Psoas muscle (tissue), 8 donors: ENCODE results near the gene GNA12. TPM values are rescaled to one million over a fixed set of nuclear protein-coding genes. Genes with fewer than 3 reads are reported as not detected.

ENCODE experiments used
- ATAC-seq, 4 donors: fragments of 200-7000 bp; cut with Tn5 transposase; one replicate each; pipeline ENCODE4 v1.9.1; 2020; ENCODE audit warnings: moderate library complexity in 3 of 4, mild to moderate bottlenecking in 2 of 4
- DNase-seq, 2 donors: peaks; one replicate each; pipeline ENCODE4 v3.0.0-alpha.2; 2020
- H3K27ac ChIP-seq: fragments of 200-600 bp; one replicate; pipeline ENCODE4 v1.8.0; 2022
- H3K27me3 ChIP-seq, 3 donors: fragments of 200-600 bp in 1 of 3; one replicate each; pipeline versions ENCODE4 v1.6.1 to v1.8.0; 2013 to 2022; ENCODE audit warnings: low read length in 2 of 3, mild to moderate bottlenecking in 2 of 3, moderate library complexity in 1 of 3; ENCODE audit not compliant: insufficient read depth in 3 of 3
- H3K36me3 ChIP-seq, 2 donors: fragments of 200-600 bp in 1 of 2; one replicate each; pipeline versions ENCODE4 v1.6.1 to v1.8.0; 2013 to 2022; ENCODE audit warnings: low read depth in 1 of 2, mild to moderate bottlenecking in 1 of 2, moderate library complexity in 1 of 2; ENCODE audit not compliant: insufficient read depth in 1 of 2
- H3K4me1 ChIP-seq: fragments of 200-600 bp; one replicate; pipeline ENCODE4 v1.8.0; 2022
- H3K4me3 ChIP-seq: fragments of 200-600 bp; one replicate; pipeline ENCODE4 v1.8.0; 2022; ENCODE audit warnings: mild to moderate bottlenecking
- H3K9me3 ChIP-seq: fragments of 200-600 bp; one replicate; pipeline ENCODE4 v1.8.0; 2022
- CTCF ChIP-seq: fragments of 200-600 bp; IDR thresholded peaks from one replicate; pipeline ENCODE4 v1.8.0; 2022; ENCODE audit warnings: antibody characterized with exemption
- WGBS, 3 donors: extraction: QIAGEN DNeasy Blood & Tissue Kit; methylation state at CpG; one replicate each; pipeline versions ENCODE4 v1.1.6 to v1.1.7; 2013; 5-methylcytosine and 5-hydroxymethylcytosine counted together
- intact Hi-C, 2 donors: fragments of 100-400 bp; cut with DNase I; formaldehyde crosslinking; loops; one replicate each; pipeline versions ENCODE4 v1.11.0 to v1.14.2; 2022
- polyA plus RNA-seq, 3 donors: library from polyadenylated mRNA; stranded (reverse); fragments of 200-250 nt; gene quantifications; one replicate each; pipeline ENCODE4 v1.2.3, GENCODE V29; 2013
- total RNA-seq, 4 donors: library from RNA; stranded (reverse); fragmentation: NEBNext Ultra II Directional in 2 of 4; extraction: Animal tissue kit (Norgen Biotek cat#: 25700) in 2 of 4; gene quantifications; one replicate each; pipeline versions ENCODE4 v1.2.1 to v1.2.4, GENCODE V29; 2021 to 2023
- donor health status: healthy with polysubstance abuse.
- donor health status: DM: no; HTN: no; CAD: no; lungs with moderate emphysema.
- donor health status: Bipolar disorder and iron deficiency.
- donor health status: healthy.
- donor health status: DM: yes; HTN: yes; CAD: no.
- donor health status: DM: no; HTN: no; CAD: no.
- donor health status: DM: no; HTN: no; CAD: no.
- donor health status: DM: yes; HTN: yes; CAD: no.

GNA12 gene
- total and polyA plus RNA-seq, 7 donors, result 7.1 to 20.2 (median 15.4) TPM

GRCh38 chr7:2792856-2793487 is 51.1 kb downstream of the GNA12 start:
- H3K27ac ChIP-seq, result no peak overlapping the region
- peaks cover 4 to 32% of the 10 kb centered on the region in 2 donors for H3K36me3 ChIP-seq

GRCh38 chr7:2792235-2792634 is 51.9 kb downstream of the GNA12 start:
- TF ChIP-seq CTCF, result no peak
- Histone ChIP-seq H3K9me3 (no peaks in the 10 kb centered on the region), H3K36me3 (peaks cover 4 to 32% of the 10 kb centered on the region in 2 donors), H3K27ac (no peak overlapping the region), H3K4me3 (no peak overlapping the region), H3K4me1 (peaks cover 20% of the 10 kb centered on the region), H3K27me3 (no peaks in the 10 kb centered on the region)
- WGBS, 3 donors, result 92 to 93% (median 93%) methylated on average over 5 of the region's 5 CpGs
- DNase-seq (no peak), ATAC-seq (no peak)
- intact Hi-C loops, result no loop called here

More at GRCh38 chr7:2792856-2793487, 51.1 kb downstream of the GNA12 start:
- no peak for ATAC-seq
- no peaks in the 10 kb centered on the region for H3K9me3 ChIP-seq
- TF ChIP-seq CTCF, result no peak
- intact Hi-C loops, result no loop called here
- H3K4me1 ChIP-seq, result peaks cover 15% of the 10 kb centered on the region
- no peaks in the 10 kb centered on the region for H3K27me3 ChIP-seq
- 80 to 91% (median 85%) methylated on average over 16 of the region's 16 CpGs for WGBS, 3 donors
- no peak overlapping the region for H3K4me3 ChIP-seq
- no peak for DNase-seq

GRCh38 chr7:2791390-2791789 is 52.7 kb downstream of the GNA12 start:
- TF ChIP-seq CTCF, result no peak
- Histone ChIP-seq H3K4me3 (no peak overlapping the region), H3K4me1 (peaks cover 12% of the 10 kb centered on the region), H3K27ac (no peak overlapping the region), H3K9me3 (no peaks in the 10 kb centered on the region), H3K36me3 (peaks cover 4 to 32% of the 10 kb centered on the region in 2 donors), H3K27me3 (no peaks in the 10 kb centered on the region)
- intact Hi-C loops, result no loop called here
- ATAC-seq (no peak), DNase-seq (no peak)
- 86 to 96% (median 95%) methylated on average over 5 of the region's 5 CpGs for WGBS, 3 donors

- H3K27ac ChIP-seq, result no peak overlapping the region
- TF ChIP-seq CTCF, result no peak
- intact Hi-C loops, result no loop called here
- 72 to 86% (median 75%) methylated on average over 23 to 24 of the region's 24 CpGs for WGBS, 3 donors
- H3K4me1 ChIP-seq, result peaks cover 19% of the 10 kb centered on the region
- DNase-seq (no peak), ATAC-seq (peak; percentile 32 to 47 (median 42))
- H3K4me3 ChIP-seq, result no peak overlapping the region
- no peaks in the 10 kb centered on the region for H3K9me3 ChIP-seq
- H3K36me3 ChIP-seq, result peaks cover 0 to 7% of the 10 kb centered on the region in 2 donors
- H3K27me3 ChIP-seq, result no peaks in the 10 kb centered on the region
Observed at GRCh38 chr7:2787251-2787951, 56.7 kb downstream of the GNA12 start.
